Endothelial cell of coronary artery (primary cell): ENCODE results near the gene DYNC2I2. TPM values are rescaled to one million over a fixed set of nuclear protein-coding genes. Genes with fewer than 3 reads are reported as not detected.

Experiments used
- total RNA-seq: library from RNA; depleted of rRNA; stranded (reverse); fragments of >200 nt; gene quantifications from 2 replicates; pipeline ENCODE4 v1.2.3, GENCODE V29; 2014

DYNC2I2 gene
- 44.1 and 70.7 TPM in 2 replicates for total RNA-seq

GRCh38 chr9:128656416-128657343 lies at the start of gene DYNC2I2:
Gene DYNC2I2, minus strand, starts transcription at chr9:128656847. Its CDS starts 121 bp downstream, at chr9:128656726.

DNA sequence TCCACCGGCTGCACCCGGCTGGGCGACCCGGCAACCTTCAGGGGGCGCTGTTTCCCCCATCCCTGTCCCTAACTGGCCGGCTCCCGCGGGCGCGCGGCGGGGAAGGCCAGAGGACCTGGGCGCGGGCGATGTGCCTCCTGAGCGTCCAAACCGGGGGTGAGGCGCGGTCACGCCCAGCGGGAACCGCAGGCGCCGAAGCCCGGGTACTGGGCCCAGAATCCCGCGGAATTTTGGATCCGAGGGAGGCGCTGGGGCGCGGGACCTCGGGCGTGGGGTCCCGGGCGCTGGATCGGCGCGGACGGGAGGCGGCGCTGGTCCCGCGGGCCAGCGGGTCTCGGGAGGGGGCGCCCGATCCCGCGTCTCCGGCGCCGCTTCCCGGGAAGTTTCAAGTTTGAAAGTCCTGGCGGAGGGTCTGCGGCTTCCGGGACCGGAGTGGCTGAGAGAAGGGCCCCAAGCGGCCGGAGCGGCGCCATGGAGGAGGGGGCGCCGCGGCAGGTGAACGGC lies 45.9 kb upstream of the DYNC2I2 start, which contains the start of gene PKN3:
Gene PKN3, plus strand, starts transcription at position 59 of the 504 bp plus-strand sequence. Its CDS starts 413 bp downstream, at position 472.

GRCh38 chr9:128688501-128689292 lies 32.0 kb upstream of the DYNC2I2 start, which contains the start of gene SET:
Gene SET, plus strand, starts transcription at chr9:128689222. Its CDS starts 361 bp downstream, at chr9:128689583.

Other genes with a start within 250 kb of the DYNC2I2 start
- 14.6 and 48.1 TPM in 2 replicates for gene CERCAM, start 236.0 kb downstream of the DYNC2I2 start, total RNA-seq
- 45.7 and 46.6 TPM in 2 replicates for gene ODF2, start 200.8 kb downstream of the DYNC2I2 start, total RNA-seq
- gene GLE1, start 152.1 kb downstream of the DYNC2I2 start, total RNA-seq, result 21.5 and 21.8 TPM in 2 replicates
- gene SPTAN1, start 104.3 kb downstream of the DYNC2I2 start, total RNA-seq, result 484 and 510 TPM in 2 replicates
- gene SET, start 32.4 kb upstream of the DYNC2I2 start, total RNA-seq, result 746 and 844 TPM in 2 replicates
- 16.6 and 18.5 TPM in 2 replicates for gene PKN3, start 45.7 kb upstream of the DYNC2I2 start, total RNA-seq
- 29.4 and 31.9 TPM in 2 replicates for gene ZDHHC12, start 67.3 kb upstream of the DYNC2I2 start, total RNA-seq
- 8.6 and 12.7 TPM in 2 replicates for gene ZER1, start 115.1 kb upstream of the DYNC2I2 start, total RNA-seq
- gene TBC1D13, start 130.4 kb upstream of the DYNC2I2 start, total RNA-seq, result 11.7 and 14.0 TPM in 2 replicates
- 28.3 and 32.8 TPM in 2 replicates for gene ENDOG, start 161.7 kb upstream of the DYNC2I2 start, total RNA-seq
- gene SPOUT1, start 172.9 kb upstream of the DYNC2I2 start, total RNA-seq, result 13.0 and 14.8 TPM in 2 replicates
- gene KYAT1, start 225.1 kb upstream of the DYNC2I2 start, total RNA-seq, result 7.6 and 10.8 TPM in 2 replicates
- 110 and 120 TPM in 2 replicates for gene LRRC8A, start 225.3 kb upstream of the DYNC2I2 start, total RNA-seq